Measurements from ENCODE around the gene CACFD1. TPM values are rescaled to one million over a fixed set of nuclear protein-coding genes. Genes with fewer than 3 reads are reported as not detected.

The CACFD1 gene
- total RNA-seq, 1 donor from 2014 or later = 0.75 TPM

- intact Hi-C loops (cut with micrococcal nuclease) = loop anchor here (2.0 kb wide), 1 partner anchor 19 kb away; the partner anchor contains the start of gene CACFD1
Measured at GRCh38 chr9:133477992-133478850, 18.4 kb downstream of the CACFD1 start.

GRCh38 chr9:133478851-133479711, 19.3 kb downstream of the CACFD1 start, which contains the start of gene SLC2A6:
SLC2A6 (minus strand) TSS chr9:133479099; CDS start chr9:133479059, 40 bp downstream.
- intact Hi-C loops (cut with micrococcal nuclease) = loop anchor here (1.0 to 2.0 kb wide), 2 partner anchors 20 to 61 kb away; partner anchors contain the start of genes CACFD1 and REXO4

- intact Hi-C loops (cut with micrococcal nuclease) = no loop called here
Measured at GRCh38 chr9:133483611-133484010, 23.8 kb downstream of the CACFD1 start.

GRCh38 chr9:133484671-133485437, 25.1 kb downstream of the CACFD1 start:
- intact Hi-C loops (cut with micrococcal nuclease) = no loop called here

GRCh38 chr9:133485531-133486260, 25.9 kb downstream of the CACFD1 start:
- intact Hi-C loops (cut with micrococcal nuclease) = loop anchor here (1.0 kb wide), 3 partner anchors 24 to 299 kb away; no protein-coding TSS in a partner anchor

- intact Hi-C loops (cut with micrococcal nuclease) = no loop called here
Measured at GRCh38 chr9:133487331-133487725, 27.6 kb downstream of the CACFD1 start.

- intact Hi-C loops (cut with micrococcal nuclease) = no loop called here
Measured at GRCh38 chr9:133488686-133489252, 29.0 kb downstream of the CACFD1 start.

- intact Hi-C loops (cut with micrococcal nuclease) = no loop called here
Measured at GRCh38 chr9:133489253-133490190, 29.7 kb downstream of the CACFD1 start.

GRCh38 chr9:133490201-133490681, 30.5 kb downstream of the CACFD1 start:
- intact Hi-C loops (cut with micrococcal nuclease) = no loop called here

- intact Hi-C loops (cut with micrococcal nuclease) = no loop called here
Measured at GRCh38 chr9:133490865-133491655, 31.3 kb downstream of the CACFD1 start.

GRCh38 chr9:133491656-133491925, 31.8 kb downstream of the CACFD1 start:
- intact Hi-C loops (cut with micrococcal nuclease) = no loop called here

GRCh38 chr9:133492061-133493021, 32.6 kb downstream of the CACFD1 start:
- intact Hi-C loops (cut with micrococcal nuclease) = no loop called here

GRCh38 chr9:133493428-133493827, 33.6 kb downstream of the CACFD1 start:
- intact Hi-C loops (cut with micrococcal nuclease) = no loop called here

- intact Hi-C loops (cut with micrococcal nuclease) = no loop called here
Measured at GRCh38 chr9:133493845-133494540, 34.2 kb downstream of the CACFD1 start.

- intact Hi-C loops (cut with micrococcal nuclease) = no loop called here
Measured at GRCh38 chr9:133494636-133495326, 35.0 kb downstream of the CACFD1 start.
